MM.1S (cell line): ENCODE data around the gene RCN1.

Experiments
- DNase-seq: peaks from one replicate; pipeline ENCODE4 v3.0.0-alpha.2; 2015
- H2AFZ ChIP-seq: fragments of 300-600 bp; sonication (generic); 2 replicates; pipeline ENCODE4 v1.6.0; 2016; ENCODE audit warnings: antibody characterized with exemption, low read length
- H3F3A ChIP-seq: fragments of 300-600 bp; sonication (generic); 2 replicates; pipeline ENCODE4 v1.6.1; 2016; ENCODE audit warnings: mild to moderate bottlenecking, antibody characterized with exemption, low read length, moderate library complexity, mixed read lengths; ENCODE audit not compliant: insufficient read depth
- H3K27ac ChIP-seq: fragments of 300-600 bp; sonication (generic); 2 replicates; pipeline ENCODE4 v1.5.1; 2016; ENCODE audit warnings: mild to moderate bottlenecking, low read length
- H3K27me3 ChIP-seq: fragments of 300-600 bp; sonication (generic); replicated peaks from 2 replicates; pipeline ENCODE4 v1.6.0; 2016; ENCODE audit warnings: low read length; ENCODE audit not compliant: insufficient read depth
- H3K36me3 ChIP-seq: fragments of 300-600 bp; sonication (generic); replicated peaks from 2 replicates; pipeline ENCODE4 v1.6.1; 2016; ENCODE audit warnings: mild to moderate bottlenecking, low read length, mixed read lengths; ENCODE audit not compliant: insufficient read depth
- H3K4me1 ChIP-seq: fragments of 300-600 bp; sonication (generic); 2 replicates; pipeline ENCODE4 v1.6.1; 2016; ENCODE audit warnings: low read length, mixed read lengths
- H3K4me2 ChIP-seq: fragments of 300-600 bp; sonication (generic); 2 replicates; pipeline ENCODE4 v1.6.0; 2016; ENCODE audit warnings: low read depth, low read length
- H3K4me3 ChIP-seq: fragments of 300-600 bp; sonication (generic); 2 replicates; pipeline ENCODE4 v1.5.1; 2016; ENCODE audit warnings: low read length, mixed read lengths
- H3K79me2 ChIP-seq: fragments of 300-600 bp; sonication (generic); 2 replicates; pipeline ENCODE4 v1.6.1; 2016; ENCODE audit warnings: mixed run types, low read length, mixed read lengths
- H3K9ac ChIP-seq: fragments of 300-600 bp; sonication (generic); 2 replicates; pipeline ENCODE4 v1.6.1; 2016; ENCODE audit warnings: low read length, mixed read lengths
- H3K9me2 ChIP-seq: fragments of 300-600 bp; sonication (generic); replicated peaks from 2 replicates; pipeline ENCODE4 v1.6.1; 2016; ENCODE audit warnings: mild to moderate bottlenecking, low read length, mixed read lengths; ENCODE audit not compliant: insufficient read depth
- H3K9me3 ChIP-seq: fragments of 300-600 bp; sonication (generic); replicated peaks from 2 replicates; pipeline ENCODE4 v1.6.1; 2016; ENCODE audit warnings: mild to moderate bottlenecking, low read length, mixed read lengths; ENCODE audit not compliant: insufficient read depth
- H4K20me1 ChIP-seq: fragments of 300-600 bp; sonication (generic); 2 replicates; pipeline ENCODE4 v1.6.1; 2016; ENCODE audit warnings: mild to moderate bottlenecking, low read length, moderate library complexity, mixed read lengths; ENCODE audit not compliant: insufficient read depth
- EZH2 ChIP-seq: fragments of 300-600 bp; sonication (generic); optimal IDR thresholded peaks from 2 replicates; pipeline ENCODE3; 2017; ENCODE audit warnings: low read depth, mild to moderate bottlenecking, antibody characterized with exemption, low read length, mixed read lengths
- EZH2phosphoT487 ChIP-seq: fragments of 300-600 bp; sonication (generic); IDR thresholded peaks from 2 replicates; pipeline ENCODE4 v1.6.1; 2018; ENCODE audit warnings: antibody characterized with exemption, low read length
- TF ChIP-seq, protein P1 (sequence below): fragments of 300-600 bp; sonication (generic); IDR thresholded peaks from 2 replicates; pipeline ENCODE4 v1.5.1; 2016; ENCODE audit warnings: antibody characterized with exemption, low read length, mixed read lengths

The RCN1 gene

GRCh38 chr11:32141745-32142546 lies 51.1 kb downstream of the RCN1 start:
- Histone ChIP-seq H2AFZ (no peak overlapping the region), H4K20me1 (no peaks in the 10 kb centered on the region), H3K4me2 (no peak overlapping the region), H3K9me3 (no peaks in the 10 kb centered on the region), H3K27ac (no peak overlapping the region), H3K27me3 (no peaks in the 10 kb centered on the region), H3K79me2 (no peaks in the 10 kb centered on the region), H3K36me3 (no peaks in the 10 kb centered on the region), H3K4me1 (no peaks in the 10 kb centered on the region), H3K4me3 (no peak overlapping the region), H3K9ac (no peak overlapping the region), H3F3A (no peaks in the 10 kb centered on the region), H3K9me2 (no peaks in the 10 kb centered on the region)
- TF ChIP-seq EZH2phosphoT487 (no peak), EZH2 (no peak)
- TF ChIP-seq, protein P1, sequence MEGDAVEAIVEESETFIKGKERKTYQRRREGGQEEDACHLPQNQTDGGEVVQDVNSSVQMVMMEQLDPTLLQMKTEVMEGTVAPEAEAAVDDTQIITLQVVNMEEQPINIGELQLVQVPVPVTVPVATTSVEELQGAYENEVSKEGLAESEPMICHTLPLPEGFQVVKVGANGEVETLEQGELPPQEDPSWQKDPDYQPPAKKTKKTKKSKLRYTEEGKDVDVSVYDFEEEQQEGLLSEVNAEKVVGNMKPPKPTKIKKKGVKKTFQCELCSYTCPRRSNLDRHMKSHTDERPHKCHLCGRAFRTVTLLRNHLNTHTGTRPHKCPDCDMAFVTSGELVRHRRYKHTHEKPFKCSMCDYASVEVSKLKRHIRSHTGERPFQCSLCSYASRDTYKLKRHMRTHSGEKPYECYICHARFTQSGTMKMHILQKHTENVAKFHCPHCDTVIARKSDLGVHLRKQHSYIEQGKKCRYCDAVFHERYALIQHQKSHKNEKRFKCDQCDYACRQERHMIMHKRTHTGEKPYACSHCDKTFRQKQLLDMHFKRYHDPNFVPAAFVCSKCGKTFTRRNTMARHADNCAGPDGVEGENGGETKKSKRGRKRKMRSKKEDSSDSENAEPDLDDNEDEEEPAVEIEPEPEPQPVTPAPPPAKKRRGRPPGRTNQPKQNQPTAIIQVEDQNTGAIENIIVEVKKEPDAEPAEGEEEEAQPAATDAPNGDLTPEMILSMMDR: no peak
- no peak for DNase-seq

DNA sequence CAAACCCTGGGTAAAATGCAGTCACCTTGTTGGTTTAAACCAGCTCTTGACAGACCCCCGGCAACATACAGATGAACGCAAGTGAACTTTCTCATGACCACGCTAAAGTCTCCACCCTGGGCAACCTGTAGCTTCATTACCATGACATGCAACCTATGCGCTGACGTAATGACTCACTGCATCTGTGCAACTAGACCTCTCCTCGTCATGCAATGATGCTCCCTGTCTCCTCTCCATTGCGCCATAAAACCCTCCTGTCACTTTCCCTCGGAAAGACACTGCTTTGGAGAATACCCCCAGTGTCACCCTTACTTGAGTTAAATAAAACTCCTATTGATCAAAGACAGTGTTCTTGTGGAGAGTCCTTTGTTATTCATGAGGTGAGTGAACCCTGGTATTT lies 52.5 kb downstream of the RCN1 start:
- Histone ChIP-seq H3K4me3 (no peak overlapping the region), H3K4me2 (no peak overlapping the region), H2AFZ (no peak overlapping the region), H3F3A (no peaks in the 10 kb centered on the region), H3K4me1 (no peaks in the 10 kb centered on the region), H3K36me3 (no peaks in the 10 kb centered on the region), H3K27ac (no peak overlapping the region), H3K9me3 (no peaks in the 10 kb centered on the region), H3K9ac (no peak overlapping the region), H3K27me3 (no peaks in the 10 kb centered on the region), H3K79me2 (no peaks in the 10 kb centered on the region), H3K9me2 (no peaks in the 10 kb centered on the region), H4K20me1 (no peaks in the 10 kb centered on the region)
- TF ChIP-seq, protein P1: no peak
- TF ChIP-seq EZH2phosphoT487 (no peak), EZH2 (no peak)
- no peak for DNase-seq

GRCh38 chr11:32145282-32145681 lies 54.4 kb downstream of the RCN1 start:
- Histone ChIP-seq H3K9ac (no peak overlapping the region), H3K4me3 (no peak overlapping the region), H4K20me1 (no peaks in the 10 kb centered on the region), H3K9me2 (no peaks in the 10 kb centered on the region), H2AFZ (no peak overlapping the region), H3K4me1 (no peaks in the 10 kb centered on the region), H3K27me3 (no peaks in the 10 kb centered on the region), H3K9me3 (no peaks in the 10 kb centered on the region), H3F3A (no peaks in the 10 kb centered on the region), H3K4me2 (no peak overlapping the region), H3K27ac (no peak overlapping the region), H3K79me2 (no peaks in the 10 kb centered on the region), H3K36me3 (no peaks in the 10 kb centered on the region)
- TF ChIP-seq EZH2phosphoT487: no peak
- DNase-seq: no peak

GRCh38 chr11:32148895-32149294 lies 58.0 kb downstream of the RCN1 start:
- Histone ChIP-seq H3K4me1 (no peaks in the 10 kb centered on the region), H4K20me1 (no peaks in the 10 kb centered on the region), H3K9me2 (no peaks in the 10 kb centered on the region), H3K27me3 (no peaks in the 10 kb centered on the region), H2AFZ (no peak overlapping the region), H3K9ac (no peak overlapping the region), H3K4me2 (no peak overlapping the region), H3F3A (no peaks in the 10 kb centered on the region), H3K36me3 (no peaks in the 10 kb centered on the region), H3K79me2 (no peaks in the 10 kb centered on the region), H3K27ac (no peak overlapping the region), H3K4me3 (no peak overlapping the region), H3K9me3 (no peaks in the 10 kb centered on the region)
- no peak for DNase-seq
- TF ChIP-seq EZH2phosphoT487: no peak
- TF ChIP-seq, protein P1: no peak
- no peak for TF ChIP-seq EZH2
